RWPE1 (cell line): ENCODE data around the gene FAM227B.
"Not testable (repeated sequence)": the region's sequence is repeated elsewhere in the genome, so short reads cannot be mapped to it uniquely, and the experiment has no call there.

Experiments used
- CTCF ChIA-PET: fragments of 350-600 bp; sonication (Branson Sonifier 250); formaldehyde crosslinking; extraction: SDS; loops from one replicate; lab custom pipeline; 2021; lab: Yijun Ruan, JAX
- POLR2A ChIA-PET: fragments of 400-600 bp; formaldehyde crosslinking; extraction: SDS; loops from one replicate; lab custom pipeline; 2020; ENCODE audit warnings: antibody characterized with exemption; ENCODE audit not compliant: low non-redundant PET; lab: Yijun Ruan, JAX
- DNase-seq: peaks from one replicate; pipeline ENCODE4 v3.0.0; 2012; ENCODE audit warnings: low spot score
- H3K27ac ChIP-seq: fragments of 450-650 bp; 2 replicates; pipeline ENCODE4 v1.5.1; 2017
- CTCF ChIP-seq: fragments of 450-650 bp; conservative IDR thresholded peaks from 2 replicates; pipeline ENCODE4 v1.5.1; 2017; ENCODE audit warnings: low read depth, mild to moderate bottlenecking

The FAM227B gene

GRCh38 chr15:49620658-49621368 lies at the start of gene FAM227B, which contains the start of gene DTWD1:
FAM227B (minus strand) TSS chr15:49620818; CDS start chr15:49615171, 5,647 bp downstream.
DTWD1 (plus strand) TSS chr15:49621048; CDS start chr15:49625168, 4,120 bp downstream.
- TF ChIP-seq CTCF = no peak
- H3K27ac ChIP-seq = peak within 1 kb of the TSS; percentile 77
- DNase-seq = peak; percentile 95
- CTCF ChIA-PET = interaction anchor here (0.6 to 0.7 kb wide), 2 partner anchors 49 to 235 kb away, joined by 3 read pairs; no protein-coding TSS in a partner anchor
- POLR2A ChIA-PET = interaction anchor here (0.7 kb wide), 1 partner anchor 11 kb away, joined by 3 read pairs; no protein-coding TSS in a partner anchor

GRCh38 chr15:49669288-49669687 lies 48.7 kb upstream of the FAM227B start:
- no peak for DNase-seq
- CTCF ChIA-PET = interaction anchor here (0.6 to 0.7 kb wide), 2 partner anchors 48 to 687 kb away, joined by 3 read pairs; partner anchors contain the start of gene DTWD1
- TF ChIP-seq CTCF = no peak
- POLR2A ChIA-PET = no interaction called here
- no peak overlapping the region for H3K27ac ChIP-seq

- CTCF ChIA-PET, POLR2A ChIA-PET, H3K27ac ChIP-seq, DNase-seq: not testable (repeated sequence)
Measured at GRCh38 chr15:49666486-49666885, 45.9 kb upstream of the FAM227B start.

- CTCF ChIA-PET = interaction anchor here (0.8 kb wide), 1 partner anchor 25 kb away, joined by 4 read pairs; no protein-coding TSS in a partner anchor
- no peak for DNase-seq
- POLR2A ChIA-PET = no interaction called here
Measured at GRCh38 chr15:49664716-49665115, 44.1 kb upstream of the FAM227B start.

GRCh38 chr15:49656734-49657133 lies 36.1 kb upstream of the FAM227B start:
- CTCF ChIA-PET = interaction anchor here (0.6 kb wide), 1 partner anchor 8 kb away, joined by 5 read pairs; no protein-coding TSS in a partner anchor
- POLR2A ChIA-PET = no interaction called here
- no peak for DNase-seq
- no peak overlapping the region for H3K27ac ChIP-seq
- no peak for TF ChIP-seq CTCF

More at GRCh38 chr15:49664716-49665115, 44.1 kb upstream of the FAM227B start:
- H3K27ac ChIP-seq = no peak overlapping the region
- TF ChIP-seq CTCF = no peak

GRCh38 chr15:49652922-49653321 lies 32.3 kb upstream of the FAM227B start:
- POLR2A ChIA-PET = no interaction called here
- TF ChIP-seq CTCF = no peak
- no peak for DNase-seq
- CTCF ChIA-PET = no interaction called here
- H3K27ac ChIP-seq = no peak overlapping the region

- H3K27ac ChIP-seq = no peak overlapping the region
- no peak for TF ChIP-seq CTCF
- DNase-seq = no peak
- CTCF ChIA-PET = no interaction called here
- POLR2A ChIA-PET = no interaction called here
Measured at GRCh38 chr15:49650676-49651075, 30.1 kb upstream of the FAM227B start.
